Measurements from ENCODE around the gene AKAP9.

DNA sequence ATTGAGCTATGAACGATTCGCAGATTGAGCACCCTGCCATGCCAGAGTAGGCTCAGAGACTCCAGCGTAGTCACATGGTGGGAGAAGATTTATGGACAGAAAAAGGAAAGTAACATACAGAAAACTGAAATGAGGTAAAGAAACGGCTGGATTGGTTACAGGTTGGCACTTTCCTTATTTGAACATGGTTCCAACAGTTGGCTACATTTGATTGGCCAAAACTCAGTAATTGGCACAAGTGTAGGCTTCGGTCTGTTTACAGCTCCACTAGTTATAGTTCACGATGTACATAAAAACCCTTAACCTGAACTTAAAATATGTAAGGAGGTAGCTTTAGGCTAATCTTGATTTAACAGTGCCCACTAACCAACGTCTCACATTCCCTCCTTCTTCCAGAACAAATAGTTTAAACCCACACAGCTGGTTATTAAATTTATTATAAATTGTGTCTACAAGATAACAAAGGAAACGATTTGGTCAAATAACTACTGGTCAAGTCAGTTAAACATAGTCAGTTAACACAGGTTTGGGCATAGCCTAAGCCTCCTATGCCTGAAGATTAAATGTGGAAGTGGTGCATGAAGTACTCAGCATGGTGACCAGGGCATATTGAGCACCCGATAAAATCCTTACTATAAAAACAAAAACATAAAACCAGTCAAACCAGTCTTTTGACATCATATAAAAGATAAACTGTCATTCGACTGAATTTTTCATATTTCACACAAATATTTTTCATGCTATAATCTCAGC lies 42.2 kb upstream of the AKAP9 start:
- no peak for TF ChIP-seq CTCF (IDR thresholded peaks at IDR 0.05; ENCODE audit: poor library complexity)
- TF ChIP-seq EZH2 (IDR thresholded peaks at IDR 0.05; ENCODE audit: borderline replicate concordance): no peak

Data from hepatocyte (in vitro differentiated cells).